Kidney tubule cell (primary cell): ENCODE data around the gene CUBN.

Experiments used
- DNase-seq: peaks from one replicate; pipeline ENCODE4 v3.0.0-alpha.2; 2018; ENCODE audit warnings: low spot score

Gene CUBN

DNA sequence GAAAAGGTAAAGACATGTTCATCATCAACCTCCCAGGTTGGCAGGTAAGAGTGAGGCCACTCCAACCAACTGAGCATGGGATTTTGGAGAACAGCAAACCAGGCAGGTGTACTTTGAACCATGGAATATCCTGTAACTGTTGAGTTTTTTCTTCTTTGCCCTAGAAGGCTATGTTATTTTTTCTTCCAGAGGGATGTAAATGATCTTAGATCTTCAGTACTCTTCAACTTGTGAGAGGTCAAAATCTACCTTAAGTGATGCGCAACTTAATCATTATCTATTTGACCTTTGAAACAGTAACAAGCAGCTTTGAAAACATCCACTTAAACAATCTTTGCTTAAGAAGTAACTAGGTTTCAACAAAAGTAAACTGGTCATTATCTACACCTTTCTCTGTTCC is at the start of gene CUBN:
Gene CUBN (minus strand): TSS at position 71 of the 400 bp plus-strand sequence. CDS start 46 bp downstream, at position 25.
- no peak for DNase-seq

DNA sequence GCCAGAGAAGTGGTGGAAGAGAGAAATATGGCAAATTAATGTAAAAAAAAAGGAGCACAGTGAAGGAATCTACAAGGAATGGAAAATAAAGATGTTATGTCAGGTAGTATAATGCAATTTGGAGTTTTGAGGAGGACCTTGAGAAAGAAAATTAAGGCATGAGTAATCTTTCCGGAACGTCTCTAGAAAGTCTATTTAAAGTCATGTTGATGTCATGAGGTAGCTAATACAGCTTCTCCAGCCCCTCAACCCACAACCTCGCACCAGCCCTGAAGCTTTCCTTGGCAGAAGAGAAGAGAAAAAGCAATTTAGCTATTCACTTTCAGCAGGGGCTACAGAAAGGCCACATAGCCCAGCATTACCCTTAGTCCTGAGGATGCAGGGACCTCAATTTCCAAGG is 49.4 kb upstream of the CUBN start:
- DNase-seq, result no peak

DNA sequence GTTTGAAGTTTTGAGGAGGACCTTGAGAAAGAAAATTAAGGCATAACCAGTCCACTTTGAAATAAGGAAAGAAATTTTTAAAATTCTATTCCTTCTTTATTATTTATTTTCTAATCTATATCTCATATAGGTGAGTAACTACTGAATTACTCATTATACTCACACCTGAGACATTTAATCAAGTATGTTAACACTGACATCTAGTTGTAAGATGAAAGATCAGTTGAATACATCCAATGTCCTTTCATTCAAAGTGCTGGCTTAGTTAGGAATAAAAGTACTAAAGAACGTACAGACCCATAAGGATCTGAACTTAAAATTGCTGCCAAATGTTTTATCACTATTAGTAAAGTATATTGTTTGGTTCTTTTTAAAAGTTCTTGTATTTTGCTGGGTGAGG is 48.4 kb upstream of the CUBN start:
- DNase-seq, result no peak

DNA sequence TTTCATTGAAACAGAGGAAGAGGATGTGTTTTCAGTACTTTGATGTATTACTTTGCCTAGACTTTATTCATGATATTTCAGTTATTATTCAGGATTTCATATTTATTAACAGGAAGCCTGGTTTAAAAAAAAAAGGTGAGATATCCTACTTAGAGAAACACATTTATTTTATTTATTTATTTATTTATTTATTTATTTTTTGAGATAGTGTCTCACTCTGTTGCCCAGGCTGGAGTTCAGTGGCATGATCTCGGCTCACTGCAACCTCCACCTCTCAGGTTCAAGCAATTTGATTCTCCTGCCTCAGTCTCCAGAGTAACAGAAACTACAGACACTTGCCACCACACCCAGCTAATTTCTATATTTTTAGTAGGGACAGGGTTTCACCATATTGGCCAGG is 47.4 kb upstream of the CUBN start:
- no peak for DNase-seq

DNA sequence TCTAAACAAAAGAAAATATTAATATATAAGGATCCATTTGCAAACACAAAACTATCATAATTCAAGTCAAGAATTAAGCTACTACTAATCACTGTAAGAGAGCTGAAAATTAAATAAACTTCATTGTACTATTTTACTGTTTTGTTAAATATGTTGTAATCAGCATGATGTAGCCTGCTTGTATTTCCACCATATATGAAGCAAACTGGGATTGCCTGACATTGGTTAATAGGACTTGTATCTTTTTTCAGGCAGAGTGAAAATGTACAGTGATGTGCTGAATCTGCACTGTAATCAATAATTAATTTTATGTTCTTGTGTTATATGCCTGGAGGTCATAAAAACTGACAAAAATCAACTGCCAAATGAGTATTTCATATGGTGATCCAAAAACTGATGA is 46.5 kb upstream of the CUBN start:
- DNase-seq, result no peak

DNA sequence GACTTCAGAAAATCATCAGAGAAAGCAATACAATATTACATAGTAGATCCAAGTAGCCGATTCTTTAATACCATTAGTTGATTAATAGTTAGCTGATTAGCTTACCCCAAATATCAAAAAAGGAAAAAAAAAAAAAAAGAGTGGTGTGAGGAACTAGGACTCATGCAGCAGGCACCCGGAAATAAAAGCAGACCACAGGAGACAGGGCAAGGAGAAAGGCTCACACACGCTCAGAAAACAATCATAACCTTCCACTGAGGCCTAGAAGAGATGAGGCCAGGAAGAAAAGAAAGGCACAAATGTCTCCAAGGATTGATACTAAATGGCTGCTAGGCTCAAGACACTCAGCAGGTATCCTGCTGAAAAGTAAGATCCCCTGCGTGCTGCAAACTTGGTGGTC is 45.9 kb upstream of the CUBN start:
- peak; percentile 70 for DNase-seq

DNA sequence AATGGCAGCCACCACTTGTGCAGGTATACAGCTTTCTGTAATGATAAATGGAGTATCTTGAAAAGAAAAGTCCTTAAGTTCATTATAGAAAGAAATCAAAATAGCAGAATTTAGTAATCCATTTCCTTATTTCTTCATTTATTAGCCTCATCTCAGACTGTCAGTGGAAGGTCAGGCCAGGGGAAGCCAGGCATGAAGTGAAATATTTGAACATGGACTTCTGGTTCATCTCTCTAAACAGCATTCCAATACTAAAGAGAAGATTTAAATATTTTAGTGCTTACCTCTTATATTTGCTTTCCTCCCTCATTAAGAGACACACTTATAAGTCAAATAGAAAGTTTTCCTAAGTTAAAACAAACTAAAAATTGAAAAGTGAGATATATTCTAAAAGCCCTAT is 45.0 kb upstream of the CUBN start:
- peak; percentile 42 for DNase-seq

DNA sequence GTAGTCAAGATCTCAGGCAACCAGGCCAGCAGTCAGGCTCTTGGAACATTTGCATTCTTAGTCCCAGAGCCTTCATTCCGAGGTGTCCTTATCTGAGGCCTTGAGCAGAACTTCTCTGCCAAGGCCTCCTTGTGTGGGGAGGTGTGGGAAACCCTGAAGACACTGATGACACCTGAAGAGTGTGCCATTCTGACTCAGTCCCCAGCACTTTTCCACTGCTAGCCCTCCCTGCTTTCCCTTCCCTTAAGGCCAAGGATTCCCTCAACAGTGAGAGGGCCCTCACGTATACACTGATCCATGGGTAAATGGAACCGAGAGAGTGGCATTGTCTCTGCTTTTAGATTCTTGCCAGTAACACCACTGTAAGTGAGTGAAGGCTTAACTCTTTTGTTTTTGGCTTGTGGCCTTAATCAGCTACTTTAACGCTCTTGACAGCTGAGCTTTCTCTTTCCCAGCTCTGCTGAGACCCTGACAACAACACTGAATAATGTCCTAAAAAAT is 41.6 kb upstream of the CUBN start:
- no peak for DNase-seq

DNA sequence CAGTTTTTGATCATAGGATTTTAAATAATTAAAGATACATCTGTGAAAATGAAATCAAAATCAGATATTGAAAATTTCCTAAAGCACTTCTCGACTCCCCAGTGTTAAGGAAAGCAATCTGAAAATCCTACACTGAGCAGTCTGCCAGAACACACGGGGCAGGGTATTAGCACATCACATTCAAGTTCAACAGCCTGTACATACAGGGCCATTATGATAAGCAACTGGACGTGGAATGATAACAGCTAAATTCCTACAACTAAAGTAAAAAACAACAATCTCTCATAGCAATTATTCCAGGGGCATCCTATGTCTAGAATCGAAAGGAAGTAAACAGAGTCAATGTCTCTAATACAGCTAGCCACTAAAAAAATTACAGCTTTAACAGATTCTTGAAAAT is 40.2 kb upstream of the CUBN start:
- no peak for DNase-seq

DNA sequence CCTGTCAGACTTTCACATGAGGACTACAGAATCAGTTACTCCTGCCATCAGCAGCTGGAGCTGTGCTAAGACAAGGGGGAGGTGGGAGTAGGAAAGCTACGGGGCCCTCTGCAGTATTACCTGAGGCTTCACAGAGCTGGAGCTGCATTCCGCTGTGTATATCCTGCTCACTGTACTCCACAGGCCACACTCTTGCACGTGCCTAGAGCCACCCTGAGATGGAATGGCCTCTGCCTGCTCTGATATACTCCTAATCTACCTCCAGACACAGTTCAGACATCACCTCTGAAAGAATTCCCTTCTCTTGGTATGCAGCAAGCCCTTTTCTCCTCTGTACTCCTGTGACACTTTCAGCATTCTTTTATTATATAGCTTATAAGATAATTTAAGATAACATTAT is 37.1 kb upstream of the CUBN start:
- no peak for DNase-seq

DNA sequence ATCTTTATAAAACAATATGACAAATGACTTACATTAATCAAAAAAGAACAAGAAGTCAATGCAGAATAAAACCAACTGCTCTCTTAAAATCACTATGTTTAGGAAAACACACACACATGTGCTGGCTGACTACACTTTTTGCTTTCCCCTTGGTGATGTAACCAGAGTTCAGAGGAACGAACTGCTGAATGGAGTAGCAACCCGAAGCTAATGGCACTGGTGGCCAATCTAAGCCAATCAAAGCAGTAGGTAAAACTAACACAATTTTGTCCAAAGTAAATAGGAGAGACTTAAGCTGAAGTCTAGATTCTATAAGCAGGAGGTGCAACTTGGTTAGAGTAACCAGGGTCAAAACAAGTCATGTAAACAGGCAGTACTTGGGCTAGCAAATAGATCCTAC is 33.2 kb upstream of the CUBN start:
- no peak for DNase-seq

DNA sequence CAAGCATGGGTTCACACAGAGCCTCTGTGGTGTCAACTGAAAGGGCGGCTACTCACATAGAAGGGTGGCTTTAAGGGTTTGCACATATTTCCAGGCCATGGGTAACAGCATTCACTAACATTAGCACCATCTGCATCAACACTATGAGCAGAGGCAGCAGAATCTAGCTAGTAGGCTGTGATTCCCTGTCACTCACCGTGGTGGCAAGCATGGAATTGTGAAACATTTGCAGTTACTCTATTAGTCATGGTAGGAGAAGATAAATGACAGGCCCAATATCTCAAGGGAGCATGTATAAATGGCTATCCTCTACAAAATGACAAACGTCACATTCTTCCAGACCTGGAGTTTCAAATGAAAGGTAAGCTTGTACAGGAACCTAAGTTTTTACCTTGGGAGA is 32.2 kb upstream of the CUBN start:
- no peak for DNase-seq

DNA sequence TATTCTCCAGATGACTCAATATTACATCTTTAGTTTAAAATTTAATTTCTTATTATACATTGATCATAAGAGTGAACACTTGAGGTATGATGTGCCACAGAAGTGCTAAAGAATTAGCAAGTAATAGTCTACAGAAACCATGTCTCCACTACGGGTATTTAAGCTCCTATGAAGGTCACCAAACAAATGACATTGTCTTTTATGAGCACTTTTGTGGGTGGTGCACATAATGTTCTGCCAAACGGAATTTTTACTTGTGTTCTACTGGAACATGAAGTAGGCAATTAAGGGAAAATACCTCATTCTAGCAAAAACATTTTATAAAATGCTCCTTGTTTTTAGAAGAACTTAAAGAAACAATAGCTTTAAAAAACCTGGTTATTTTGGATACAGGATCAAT is 27.4 kb upstream of the CUBN start:
- no peak for DNase-seq

DNA sequence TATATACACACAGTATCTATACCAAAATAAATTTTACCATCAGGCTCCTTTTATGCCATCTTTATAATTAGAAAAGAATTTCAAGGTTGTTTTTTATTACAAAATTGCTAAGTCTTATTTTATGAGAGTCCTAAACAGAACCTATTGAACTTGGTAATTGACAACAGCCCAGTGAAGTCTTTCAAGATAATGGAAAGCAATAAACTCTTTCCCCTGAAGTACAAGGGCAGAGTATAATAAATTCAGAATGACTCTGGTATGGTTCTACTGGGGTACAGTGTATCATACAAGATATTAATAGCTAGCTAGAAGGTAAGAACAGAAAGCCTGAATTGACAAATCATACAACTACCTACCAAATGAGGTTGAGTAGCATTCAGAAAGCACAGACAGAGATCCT is 26.2 kb upstream of the CUBN start:
- DNase-seq, result no peak

DNA sequence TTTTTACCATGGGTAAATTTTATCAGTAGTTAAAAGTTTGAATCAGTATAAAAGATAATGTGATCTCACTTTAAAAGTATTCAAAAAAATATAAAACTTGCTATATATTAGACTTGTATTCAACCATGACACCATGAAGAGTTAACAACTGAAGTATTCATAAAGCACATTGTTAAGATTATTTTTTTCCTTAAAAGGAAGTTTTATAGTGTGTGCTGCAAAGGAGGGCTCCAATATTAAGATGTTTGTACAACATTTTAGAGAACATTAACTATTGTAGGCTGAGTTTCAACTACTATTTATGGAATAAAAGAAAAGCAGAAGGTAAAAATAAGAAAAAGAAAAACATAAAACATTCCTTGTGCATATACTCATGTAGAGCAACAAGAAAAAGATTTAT is 24.5 kb upstream of the CUBN start:
- no peak for DNase-seq

DNA sequence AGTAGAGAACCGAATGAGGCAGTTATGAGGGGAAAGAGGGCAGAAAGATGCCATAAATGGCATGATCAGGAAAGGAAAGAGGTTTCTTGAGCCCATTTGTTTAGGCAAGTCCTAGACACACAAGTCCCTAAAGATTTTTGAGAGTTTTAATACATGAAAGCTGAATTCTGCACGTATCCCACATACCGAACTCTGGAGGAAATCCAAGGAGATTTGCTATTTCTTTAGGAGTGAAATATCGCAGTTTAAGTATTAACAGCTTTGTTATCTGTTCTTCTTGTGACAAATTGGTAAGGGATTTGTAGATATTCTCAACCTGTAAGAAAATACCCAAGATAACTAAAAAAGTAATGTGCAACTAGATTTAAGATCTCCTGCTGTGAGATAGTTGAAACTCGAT is 23.7 kb upstream of the CUBN start:
- DNase-seq, result no peak

DNA sequence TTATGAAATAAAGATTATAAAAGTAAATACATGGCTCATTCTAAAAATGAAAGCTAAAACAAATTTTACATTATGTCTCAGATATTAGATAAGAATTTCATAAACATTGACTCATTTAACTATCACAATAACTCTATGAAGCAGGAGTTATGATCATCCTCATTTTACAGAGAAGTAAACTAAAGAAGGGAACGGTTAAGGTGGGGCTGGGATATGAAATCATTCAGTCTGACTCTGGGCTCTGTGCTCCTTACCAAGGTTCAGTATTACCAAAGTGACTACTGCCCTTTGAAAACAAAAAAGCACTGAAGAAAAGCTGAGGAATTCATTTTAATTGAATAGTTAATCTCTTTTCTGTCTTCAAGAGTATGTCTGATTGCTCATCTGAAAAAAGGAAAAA is 22.1 kb upstream of the CUBN start:
- no peak for DNase-seq

DNA sequence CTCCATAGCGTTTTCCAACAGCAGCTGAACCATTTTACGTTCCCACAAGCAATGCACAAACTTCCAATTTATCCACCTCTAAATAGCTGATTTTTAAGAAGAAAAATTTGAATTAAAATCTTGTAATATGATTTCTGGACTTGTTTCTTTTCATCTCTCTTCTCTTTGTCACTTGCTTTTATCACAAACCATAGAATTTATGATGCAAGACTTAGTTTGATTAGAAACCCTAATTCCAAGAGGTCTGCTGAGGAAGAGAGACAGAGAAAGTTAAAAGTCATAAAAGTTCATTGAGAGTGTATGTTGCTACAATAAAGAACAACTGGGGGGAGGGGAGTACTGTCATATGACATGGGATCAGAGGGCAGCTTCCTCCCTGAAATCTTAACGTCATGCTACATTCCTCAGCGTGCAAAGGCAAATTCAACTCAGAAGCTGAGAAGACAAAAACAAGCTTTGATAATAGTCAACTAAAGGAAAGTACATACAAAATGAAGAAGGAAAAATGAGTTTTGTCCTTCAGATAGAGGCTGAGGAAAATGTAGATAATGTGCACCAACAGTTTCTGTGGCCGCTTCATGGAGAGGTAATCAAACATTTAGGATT is 18.4 kb upstream of the CUBN start:
- DNase-seq, result no peak

DNA sequence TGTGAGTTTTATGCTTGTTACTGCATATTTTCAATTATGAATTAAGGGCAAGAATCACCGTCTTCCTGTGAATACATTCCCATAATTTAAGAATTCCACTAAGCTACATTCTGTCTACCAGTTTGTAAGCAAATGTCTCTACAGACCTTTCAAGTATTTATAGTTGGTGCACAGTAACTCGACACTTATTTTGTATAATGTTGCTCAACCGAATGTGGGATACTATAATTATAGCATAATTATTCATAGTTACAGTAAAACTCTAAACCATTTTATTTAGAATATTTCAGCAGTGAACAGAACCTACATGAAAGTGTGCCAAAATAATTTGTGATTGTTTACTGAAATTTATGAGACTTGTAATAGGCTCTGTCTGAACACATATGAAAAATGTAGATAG is 17.3 kb upstream of the CUBN start:
- DNase-seq, result no peak

DNA sequence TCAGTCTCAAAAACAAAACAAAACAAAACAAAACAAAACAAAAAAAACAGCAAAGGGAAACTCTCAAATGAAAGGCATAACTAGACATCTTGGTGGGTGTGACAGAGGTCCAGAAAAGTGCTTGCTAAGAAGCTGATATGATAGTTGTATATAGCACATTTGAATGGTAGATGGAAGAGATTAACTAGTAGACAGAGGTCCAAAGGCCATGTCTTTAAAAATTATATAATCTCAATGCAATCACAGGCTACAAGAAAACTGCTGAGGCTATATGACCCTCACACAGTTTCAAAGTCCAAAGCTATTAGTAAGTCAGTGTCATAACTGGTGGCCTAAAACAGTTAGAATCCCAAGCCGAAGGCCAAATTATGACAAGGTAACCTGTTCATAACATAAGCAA is 15.6 kb upstream of the CUBN start:
- DNase-seq, result no peak

DNA sequence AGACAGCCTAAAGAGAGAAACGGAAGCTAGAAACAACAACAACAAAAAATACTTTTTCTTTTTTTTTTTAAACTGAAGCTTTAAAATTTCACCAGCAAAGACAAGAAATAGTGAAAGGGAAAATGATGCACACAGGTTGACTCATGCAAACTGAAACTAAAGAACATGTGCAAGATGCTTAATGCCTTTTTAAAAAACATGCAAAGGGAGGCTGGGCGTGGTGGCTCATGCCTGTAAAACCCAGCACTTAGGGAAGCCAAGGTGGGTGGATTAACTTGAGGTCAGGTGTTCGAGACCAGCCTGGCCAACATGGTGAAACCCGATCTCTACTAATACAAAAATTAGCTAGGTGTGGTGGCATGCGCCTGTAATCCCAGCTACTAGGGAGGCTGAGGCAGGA is 15.1 kb upstream of the CUBN start:
- no peak for DNase-seq

DNA sequence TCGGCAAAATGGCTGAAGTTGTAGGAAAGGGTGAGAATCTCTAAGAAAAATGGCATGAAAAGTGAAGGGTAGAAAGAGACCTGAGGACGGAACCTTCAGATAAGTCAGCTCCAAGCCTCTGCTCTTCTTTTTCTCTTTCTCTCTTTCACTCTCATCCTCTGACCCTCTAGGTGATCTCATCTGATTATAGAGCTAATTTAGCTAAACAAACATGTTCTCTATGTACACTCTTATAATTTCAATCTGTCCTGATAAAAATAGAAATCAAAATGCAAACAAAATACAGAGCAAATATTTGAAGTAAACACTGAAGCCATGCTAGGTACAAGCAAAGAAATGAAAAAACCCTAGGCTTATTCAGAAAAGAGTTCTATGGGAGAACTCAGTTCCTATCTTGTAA is 14.4 kb upstream of the CUBN start:
- DNase-seq, result no peak

DNA sequence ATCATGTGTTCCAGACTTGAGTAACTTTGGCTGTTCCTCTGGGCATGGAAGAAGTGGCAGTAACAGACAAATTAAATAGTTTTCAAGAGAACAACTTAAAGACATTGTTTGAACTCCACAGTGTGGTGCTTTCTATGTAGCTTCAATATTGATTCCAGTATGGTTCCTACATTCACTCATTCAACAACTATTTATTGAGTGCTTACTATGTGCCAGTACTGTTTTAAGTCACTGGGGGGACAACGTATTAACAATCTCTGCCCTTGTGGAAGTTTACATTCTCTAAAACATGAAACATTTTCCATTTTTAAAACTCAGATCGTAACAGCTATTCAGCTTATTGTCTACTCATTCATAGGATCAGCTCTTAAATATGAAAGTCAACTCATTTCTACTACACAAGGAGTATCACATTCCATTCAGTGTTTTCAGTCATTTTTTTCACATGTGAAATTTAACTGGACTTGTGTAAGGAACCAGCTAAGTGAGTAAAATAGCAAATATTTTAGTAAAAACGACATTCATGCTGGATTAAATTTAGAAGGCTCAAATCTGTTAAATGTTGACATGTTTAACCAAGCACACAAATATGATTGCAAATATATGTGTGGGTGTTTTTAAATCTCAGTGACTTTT is 13.6 kb upstream of the CUBN start:
- DNase-seq, result no peak

DNA sequence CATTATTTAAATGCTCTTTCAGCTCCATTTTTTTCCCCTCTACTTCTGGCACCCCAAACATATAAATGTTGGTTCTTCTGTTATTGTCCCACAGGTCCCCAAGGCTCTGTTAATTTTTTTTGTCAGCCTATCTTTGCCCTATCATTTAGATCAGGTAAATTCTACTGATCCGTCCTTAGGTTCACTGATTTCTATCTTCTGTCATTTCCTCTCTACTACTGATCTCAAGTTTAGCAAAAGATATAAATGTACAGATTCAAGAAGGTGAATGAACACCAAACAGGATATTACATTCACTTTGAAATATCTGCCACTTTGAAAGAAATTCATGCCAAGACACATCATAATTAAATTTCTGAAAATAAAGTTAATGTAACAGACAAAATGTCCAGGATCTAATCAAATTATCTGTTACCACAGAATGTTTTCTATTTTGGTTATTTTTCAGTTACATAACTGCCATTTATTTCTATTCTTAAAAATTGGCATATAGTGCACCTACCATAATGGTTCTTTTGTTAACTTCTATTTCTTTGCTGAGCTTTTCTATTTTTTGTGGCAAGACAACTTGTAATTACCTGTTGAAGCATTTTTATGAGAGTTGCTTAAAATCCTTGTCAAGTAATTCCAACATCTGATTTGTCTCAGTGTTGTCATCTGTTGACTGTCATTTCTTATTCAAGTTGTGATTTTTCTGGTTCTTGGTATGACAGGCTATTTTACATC is 12.1 kb upstream of the CUBN start:
- DNase-seq, result no peak
